MM.1S (cell line): ENCODE measurements around the gene POLR3G.

Experiments
- EZH2 ChIP-seq: fragments of 300-600 bp; sonication (generic); optimal IDR thresholded peaks from 2 replicates; pipeline ENCODE3; 2017; ENCODE audit warnings: low read depth, mild to moderate bottlenecking, antibody characterized with exemption, low read length, mixed read lengths
- EZH2phosphoT487 ChIP-seq: fragments of 300-600 bp; sonication (generic); IDR thresholded peaks from 2 replicates; pipeline ENCODE4 v1.6.1; 2018; ENCODE audit warnings: antibody characterized with exemption, low read length
- TF ChIP-seq, protein P1 (sequence below): fragments of 300-600 bp; sonication (generic); IDR thresholded peaks from 2 replicates; pipeline ENCODE4 v1.5.1; 2016; ENCODE audit warnings: antibody characterized with exemption, low read length, mixed read lengths

DNA sequence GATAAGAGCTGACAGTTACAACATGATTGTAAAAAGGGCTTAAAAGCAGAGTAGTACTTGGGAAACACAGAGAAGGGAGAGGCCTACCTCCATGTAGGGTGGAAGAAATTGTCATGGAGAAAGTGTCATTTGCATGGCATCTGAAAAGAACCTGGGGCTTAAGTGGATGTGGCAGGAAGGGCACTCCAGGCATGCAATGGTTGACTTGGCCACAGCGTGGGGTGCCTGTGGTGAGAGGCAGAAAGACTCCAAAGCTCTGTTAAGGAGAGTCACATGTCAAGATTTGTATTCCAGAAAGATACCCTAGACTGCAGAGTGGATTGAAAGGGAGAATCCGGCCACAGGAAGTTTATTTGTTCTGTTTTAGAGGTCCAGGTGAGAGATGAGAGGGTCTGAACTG lies 2.4 kb downstream of the POLR3G start:
- TF ChIP-seq EZH2 = no peak
- TF ChIP-seq, protein P1, sequence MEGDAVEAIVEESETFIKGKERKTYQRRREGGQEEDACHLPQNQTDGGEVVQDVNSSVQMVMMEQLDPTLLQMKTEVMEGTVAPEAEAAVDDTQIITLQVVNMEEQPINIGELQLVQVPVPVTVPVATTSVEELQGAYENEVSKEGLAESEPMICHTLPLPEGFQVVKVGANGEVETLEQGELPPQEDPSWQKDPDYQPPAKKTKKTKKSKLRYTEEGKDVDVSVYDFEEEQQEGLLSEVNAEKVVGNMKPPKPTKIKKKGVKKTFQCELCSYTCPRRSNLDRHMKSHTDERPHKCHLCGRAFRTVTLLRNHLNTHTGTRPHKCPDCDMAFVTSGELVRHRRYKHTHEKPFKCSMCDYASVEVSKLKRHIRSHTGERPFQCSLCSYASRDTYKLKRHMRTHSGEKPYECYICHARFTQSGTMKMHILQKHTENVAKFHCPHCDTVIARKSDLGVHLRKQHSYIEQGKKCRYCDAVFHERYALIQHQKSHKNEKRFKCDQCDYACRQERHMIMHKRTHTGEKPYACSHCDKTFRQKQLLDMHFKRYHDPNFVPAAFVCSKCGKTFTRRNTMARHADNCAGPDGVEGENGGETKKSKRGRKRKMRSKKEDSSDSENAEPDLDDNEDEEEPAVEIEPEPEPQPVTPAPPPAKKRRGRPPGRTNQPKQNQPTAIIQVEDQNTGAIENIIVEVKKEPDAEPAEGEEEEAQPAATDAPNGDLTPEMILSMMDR = no peak
- TF ChIP-seq EZH2phosphoT487 = no peak
